Spleen (tissue), 11 donors: ENCODE data around the gene MRPS24. TPM values are rescaled to one million over a fixed set of nuclear protein-coding genes. Genes with fewer than 3 reads are reported as not detected.

Experiments
- DNase-seq: peaks from one replicate; pipeline ENCODE4 v3.0.0-alpha.2; 2020
- H3K27ac ChIP-seq, 8 donors: fragments of 200-600 bp; sonication (generic) in 7 of 8; 1 replicate in 4 of 8; 2 replicates in 4 of 8; pipeline versions ENCODE4 v1.5.0 to v1.8.0; 2016 to 2021; ENCODE audit warnings: inconsistent platforms in 4 of 8, mild to moderate bottlenecking in 4 of 8, moderate library complexity in 1 of 8
- H3K27me3 ChIP-seq, 7 donors: fragments of 200-600 bp; sonication (generic) in 6 of 7; replicated peaks in 1 of 7; 1 replicate in 4 of 7; 2 replicates in 3 of 7; pipeline versions ENCODE4 v1.5.0 to v1.8.0; 2016 to 2021; ENCODE audit warnings: inconsistent platforms in 3 of 7, mild to moderate bottlenecking in 1 of 7
- H3K36me3 ChIP-seq, 6 donors: fragments of 200-600 bp; sonication (generic) in 5 of 6; 1 replicate in 4 of 6; 2 replicates in 2 of 6; pipeline versions ENCODE4 v1.5.0 to v1.8.0; 2016 to 2021; ENCODE audit warnings: inconsistent platforms in 2 of 6
- H3K4me1 ChIP-seq, 6 donors: fragments of 200-600 bp; sonication (generic) in 5 of 6; 1 replicate in 3 of 6; 2 replicates in 3 of 6; pipeline versions ENCODE4 v1.5.0 to v1.8.0; 2016 to 2021; ENCODE audit warnings: inconsistent platforms in 3 of 6
- H3K4me3 ChIP-seq, 8 donors: fragments of 200-600 bp; sonication (generic) in 7 of 8; 1 replicate in 4 of 8; 2 replicates in 4 of 8; pipeline versions ENCODE4 v1.5.0 to v1.8.0; 2016 to 2021; ENCODE audit warnings: inconsistent platforms in 4 of 8, mild to moderate bottlenecking in 4 of 8, moderate library complexity in 2 of 8
- H3K9me3 ChIP-seq, 8 donors: fragments of 200-600 bp; sonication (generic) in 7 of 8; 1 replicate in 4 of 8; 2 replicates in 4 of 8; pipeline versions ENCODE4 v1.5.0 to v1.8.0; 2016 to 2021; ENCODE audit warnings: inconsistent platforms in 4 of 8
- CTCF ChIP-seq, 11 experiments: fragments of 200-600 bp in 7 of 11; fragments of 450-650 bp in 4 of 11; sonication (generic) in 4 of 11; IDR thresholded peaks in 8 of 11; conservative IDR thresholded peaks in 3 of 11; 1 replicate in 7 of 11; 2 replicates in 4 of 11; pipeline versions ENCODE4 v1.4.0 to v1.8.0; 2016 to 2021; ENCODE audit warnings: antibody characterized with exemption in 11 of 11, inconsistent platforms in 4 of 11, mild to moderate bottlenecking in 1 of 11
- POLR2A ChIP-seq, 3 donors: fragments of 450-650 bp; IDR thresholded peaks; one replicate each; pipeline ENCODE4 v1.5.1; 2017; ENCODE audit warnings: antibody characterized with exemption in 3 of 3, mild to moderate bottlenecking in 1 of 3
- POLR2AphosphoS5 ChIP-seq, 3 donors: sonication (generic); formaldehyde crosslinking; IDR thresholded peaks; one replicate each; pipeline ENCODE4 v1.5.1; 2017; ENCODE audit warnings: antibody characterized with exemption in 3 of 3
- WGBS, 5 donors: extraction: QIAGEN DNeasy Blood & Tissue Kit in 3 of 5; methylation state at CpG; one replicate each; pipeline versions ENCODE4 v1.1.5 to v1.1.7; 2013 to 2018; 5-methylcytosine and 5-hydroxymethylcytosine counted together
- intact Hi-C: fragments of 100-400 bp; cut with DNase I; formaldehyde crosslinking; loops from one replicate; pipeline ENCODE4 v1.15.0; 2023; ENCODE audit warnings: low total_unique reads
- polyA plus RNA-seq, 3 donors: library from polyadenylated mRNA; stranded (reverse); fragments of 200-250 nt; gene quantifications; one replicate each; pipeline ENCODE4 v1.2.1, GENCODE V29; 2013
- total RNA-seq, 7 donors: library from RNA; depleted of rRNA in 3 of 7; stranded (reverse); fragments of >200 nt in 3 of 7; fragmentation: NEBNext Ultra II Directional in 4 of 7; extraction: Animal tissue kit (Norgen Biotek cat#: 25700) in 4 of 7; gene quantifications; one replicate each; pipeline versions ENCODE4 v1.1.0 to v1.2.1, GENCODE V29; 2016 to 2021
- donor health status: healthy with polysubstance abuse.
- donor health status: DM: no; HTN: no; CAD: no; lungs with moderate emphysema.
- donor health status: DM: no; HTN: no; CAD: no.
- donor health status: Bipolar disorder and iron deficiency.
- donor health status: healthy.
- donor health status: DM: no; HTN: no; CAD: no.
- donor health status: DM: yes; HTN: yes; CAD: no.

The MRPS24 gene
- total and polyA plus RNA-seq, 10 donors, result 40.7 to 121 (median 69.8) TPM

DNA sequence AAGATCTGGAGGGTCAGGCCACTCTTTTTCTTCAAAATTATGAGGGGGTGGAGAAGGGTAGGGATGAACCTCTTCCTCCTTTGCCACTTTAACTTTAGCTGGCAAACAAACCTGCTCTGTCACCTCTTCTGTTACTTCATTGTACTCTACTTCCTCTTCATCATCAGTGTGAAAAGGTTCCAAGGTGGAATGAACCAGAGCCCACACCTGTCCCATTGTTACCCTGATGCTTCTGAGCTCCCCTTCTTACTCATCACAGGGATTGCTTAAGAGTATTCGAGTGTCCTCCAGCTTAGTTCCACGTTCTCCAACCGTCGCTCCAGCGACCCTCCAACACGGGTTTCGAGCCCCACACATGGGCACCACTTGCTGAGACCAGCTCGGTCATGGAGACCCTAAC, 5.2 kb downstream of the MRPS24 start:
- H3K4me1 ChIP-seq, result peaks cover 9 to 17% (median 12%) of the 10 kb centered on the region in 6 donors
- H3K9me3 ChIP-seq, result no peaks in the 10 kb centered on the region
- peaks cover 0 to 31% (median 20%) of the 10 kb centered on the region in 6 donors for H3K36me3 ChIP-seq
- H3K27me3 ChIP-seq, result no peaks in the 10 kb centered on the region
- WGBS, 5 donors, result 81 to 94% (median 86%) methylated on average over 8 of the region's 8 CpGs
- no peak overlapping the region for H3K27ac ChIP-seq
- TF ChIP-seq POLR2AphosphoS5 (IDR thresholded peaks at IDR 0.05) (no peak), CTCF (IDR thresholded peaks at IDR 0.05 in 8 of 11, conservative IDR thresholded peaks at IDR 0.05 in 3 of 11) (no peak), POLR2A (IDR thresholded peaks at IDR 0.05) (no peak)
- intact Hi-C loops, result no loop called here
- no peak overlapping the region for H3K4me3 ChIP-seq
- DNase-seq, result peak; percentile 43

DNA sequence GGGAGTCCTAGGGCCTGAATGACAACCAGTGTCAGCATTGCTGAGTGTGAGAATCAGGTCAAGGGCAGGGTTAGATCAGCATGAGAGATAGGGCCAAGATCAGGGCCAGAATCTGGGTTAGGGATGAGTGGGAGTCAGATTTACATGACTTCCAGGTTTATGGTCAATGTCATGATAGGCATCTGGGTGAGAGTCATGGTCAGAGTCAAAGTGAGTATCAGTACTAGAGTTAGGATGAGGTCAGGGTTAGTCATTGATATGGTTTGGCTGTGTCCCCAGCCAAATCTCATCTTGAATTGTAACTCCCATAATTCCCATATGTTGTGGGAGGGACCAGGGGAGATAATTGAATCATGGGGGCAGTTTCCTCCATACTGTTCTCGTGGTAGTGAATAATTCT, 12.3 kb downstream of the MRPS24 start:
- intact Hi-C loops, result no loop called here
- TF ChIP-seq CTCF (IDR thresholded peaks at IDR 0.05 in 8 of 11, conservative IDR thresholded peaks at IDR 0.05 in 3 of 11), result no peak
- TF ChIP-seq POLR2A (IDR thresholded peaks at IDR 0.05), result no peak
- TF ChIP-seq POLR2AphosphoS5 (IDR thresholded peaks at IDR 0.05), result no peak
- H3K27ac ChIP-seq, result no peak overlapping the region
- WGBS, 5 donors, result 78 to 91% (median 82%) methylated on average over 1 of the region's 1 CpG
- no peaks in the 10 kb centered on the region for H3K36me3 ChIP-seq
- H3K4me1 ChIP-seq, result no peaks in the 10 kb centered on the region
- no peaks in the 10 kb centered on the region for H3K27me3 ChIP-seq
- no peak overlapping the region for H3K4me3 ChIP-seq
- no peaks in the 10 kb centered on the region for H3K9me3 ChIP-seq
- DNase-seq, result peak; percentile 1

- H3K4me1 ChIP-seq, result no peaks in the 10 kb centered on the region
- no peak overlapping the region for H3K27ac ChIP-seq
- peak; percentile 2 for DNase-seq
- WGBS, 5 donors, result 84 to 98% (median 95%) methylated on average over 4 of the region's 4 CpGs
- TF ChIP-seq POLR2A (IDR thresholded peaks at IDR 0.05), result no peak
- TF ChIP-seq POLR2AphosphoS5 (IDR thresholded peaks at IDR 0.05), result no peak
- TF ChIP-seq CTCF (IDR thresholded peaks at IDR 0.05 in 8 of 11, conservative IDR thresholded peaks at IDR 0.05 in 3 of 11), result no peak
- no peak overlapping the region for H3K4me3 ChIP-seq
- no peaks in the 10 kb centered on the region for H3K36me3 ChIP-seq
- H3K27me3 ChIP-seq, result no peaks in the 10 kb centered on the region
- intact Hi-C loops, result no loop called here
- H3K9me3 ChIP-seq, result no peaks in the 10 kb centered on the region
Observed at GRCh38 chr7:43856316-43856715, 13.0 kb downstream of the MRPS24 start.

- Histone ChIP-seq H3K27me3 (no peaks in the 10 kb centered on the region), H3K4me1 (no peaks in the 10 kb centered on the region), H3K36me3 (no peaks in the 10 kb centered on the region), H3K27ac (no peak overlapping the region), H3K9me3 (no peaks in the 10 kb centered on the region), H3K4me3 (no peak overlapping the region)
- intact Hi-C loops, result no loop called here
- peak; percentile 10 for DNase-seq
- no peak for TF ChIP-seq POLR2AphosphoS5 (IDR thresholded peaks at IDR 0.05)
- TF ChIP-seq CTCF (IDR thresholded peaks at IDR 0.05 in 8 of 11, conservative IDR thresholded peaks at IDR 0.05 in 3 of 11), result no peak
- no peak for TF ChIP-seq POLR2A (IDR thresholded peaks at IDR 0.05)
Observed at GRCh38 chr7:43855176-43855575, 14.1 kb downstream of the MRPS24 start.
